Gastrocnemius medialis (tissue), 4 donors: ENCODE measurements around the gene IP6K3.

Source experiments
- CTCF ChIP-seq, 5 experiments: fragments of 450-650 bp in 3 of 5; fragments of 200-600 bp in 2 of 5; sonication (generic) in 2 of 5; IDR thresholded peaks in 4 of 5; conservative IDR thresholded peaks in 1 of 5; 1 replicate in 4 of 5; 2 replicates in 1 of 5; pipeline ENCODE4 v1.5.1; 2016 to 2019; ENCODE audit warnings: antibody characterized with exemption in 5 of 5, mild to moderate bottlenecking in 3 of 5, moderate library complexity in 3 of 5
- POLR2A ChIP-seq, 2 donors: fragments of 450-650 bp; IDR thresholded peaks; one replicate each; pipeline ENCODE4 v1.6.1; 2017; ENCODE audit warnings: antibody characterized with exemption in 2 of 2, mild to moderate bottlenecking in 2 of 2, moderate library complexity in 2 of 2

- TF ChIP-seq CTCF (IDR thresholded peaks at IDR 0.05 in 4 of 5, conservative IDR thresholded peaks at IDR 0.05 in 1 of 5) (no peak), POLR2A (IDR thresholded peaks at IDR 0.05) (peak in 1 of 2 donors; percentile 77)
Measured at GRCh38 chr6:33744895-33745546, 1.7 kb downstream of the IP6K3 start.
